ENCODE results near the gene ARF1. TPM values are rescaled to one million over a fixed set of nuclear protein-coding genes. Genes with fewer than 3 reads are reported as not detected.

The ARF1 gene
- total RNA-seq, 1 donor from 2014 or later = 368 TPM

DNA sequence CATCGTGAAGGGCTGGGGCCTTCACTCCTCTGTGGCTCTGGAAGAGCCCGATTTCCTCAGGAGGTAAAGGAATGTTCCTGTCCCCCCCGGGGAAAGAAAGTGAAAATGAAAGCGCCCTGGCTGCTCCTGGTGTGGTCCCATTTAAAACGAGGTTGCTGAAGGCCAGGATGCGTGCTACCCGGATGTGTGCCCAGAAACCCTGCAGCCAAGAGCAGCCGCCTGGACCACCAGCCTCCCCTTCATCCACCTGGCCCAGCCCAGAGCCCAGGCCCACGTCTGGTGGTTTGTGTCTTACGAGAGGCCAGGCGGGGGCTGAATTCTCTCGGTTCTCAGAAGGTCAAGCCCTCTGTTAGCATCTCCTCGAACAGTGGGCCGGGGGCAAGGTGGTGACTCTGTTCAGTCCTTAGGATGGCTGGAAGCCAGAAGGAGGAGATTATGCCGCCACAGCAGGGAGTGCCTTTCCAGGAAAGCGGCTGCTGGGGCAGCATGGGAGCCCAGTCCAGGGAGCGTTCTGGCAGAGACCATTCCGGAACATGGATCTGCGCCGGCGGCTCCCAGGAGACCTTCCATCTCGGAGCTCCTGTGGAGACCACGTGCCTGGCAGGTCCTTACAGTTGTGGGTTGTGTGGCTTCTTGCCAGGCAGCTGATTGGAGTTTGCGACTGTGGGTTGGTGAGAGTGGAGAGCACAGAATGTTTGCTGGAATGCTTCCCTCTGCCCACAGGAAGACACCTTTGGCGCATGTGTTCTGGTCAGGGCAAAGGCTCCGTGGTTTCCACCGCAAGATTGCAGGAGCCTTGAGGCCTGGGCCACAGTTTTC is 58.9 kb downstream of the ARF1 start:
- Histone ChIP-seq H3K36me3 (peaks cover 24% of the 10 kb centered on the region), H3K9me3 (no peaks in the 10 kb centered on the region), H3K27me3 (ENCODE audit: low read depth) (no peaks in the 10 kb centered on the region), H3K4me3 (peak overlapping the region; percentile 77), H3K4me1 (peaks cover 48% of the 10 kb centered on the region), H3K27ac (peak overlapping the region; percentile 99)
- peak; percentile 55 for DNase-seq
- peak in 1 of 2 donors; percentile 2 for ATAC-seq
- TF ChIP-seq CTCF (IDR thresholded peaks at IDR 0.05) = no peak
- intact Hi-C loops (cut with DNase I) = no loop called here

DNA sequence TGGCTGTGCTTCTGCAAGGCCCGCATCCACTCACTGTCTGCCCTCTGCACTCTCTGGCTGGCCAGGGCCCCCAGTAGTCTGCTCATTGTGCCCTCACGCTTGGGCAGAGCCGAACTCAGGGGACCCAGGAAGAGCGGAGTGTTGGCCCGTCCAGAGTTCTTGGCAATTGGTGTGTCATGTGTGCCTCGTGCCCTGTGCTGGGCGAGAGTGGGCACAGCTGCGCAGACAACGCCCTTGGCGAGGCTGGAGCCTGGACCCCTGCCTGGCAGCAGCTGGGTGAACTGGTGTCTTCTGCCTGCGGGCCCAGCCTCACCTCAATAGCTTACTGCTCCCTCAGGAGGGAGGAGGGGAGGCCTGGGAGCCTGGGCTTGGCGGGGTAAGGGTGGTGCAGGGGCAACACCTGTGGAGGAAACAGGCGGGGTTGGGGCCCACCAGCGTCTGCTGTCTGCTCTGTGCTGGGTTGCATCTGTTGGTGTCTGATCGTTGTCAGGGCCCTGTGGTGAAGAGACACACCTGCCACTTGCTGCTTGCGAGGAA is 59.7 kb downstream of the ARF1 start:
- no peak for TF ChIP-seq CTCF (IDR thresholded peaks at IDR 0.05)
- no peak for DNase-seq
- Histone ChIP-seq H3K36me3 (peaks cover 32% of the 10 kb centered on the region), H3K4me3 (peak overlapping the region; percentile 77), H3K27ac (peak overlapping the region; percentile 99), H3K9me3 (no peaks in the 10 kb centered on the region), H3K27me3 (ENCODE audit: low read depth) (no peaks in the 10 kb centered on the region), H3K4me1 (peaks cover 48% of the 10 kb centered on the region)
- no peak for ATAC-seq
- intact Hi-C loops (cut with DNase I) = no loop called here

DNA sequence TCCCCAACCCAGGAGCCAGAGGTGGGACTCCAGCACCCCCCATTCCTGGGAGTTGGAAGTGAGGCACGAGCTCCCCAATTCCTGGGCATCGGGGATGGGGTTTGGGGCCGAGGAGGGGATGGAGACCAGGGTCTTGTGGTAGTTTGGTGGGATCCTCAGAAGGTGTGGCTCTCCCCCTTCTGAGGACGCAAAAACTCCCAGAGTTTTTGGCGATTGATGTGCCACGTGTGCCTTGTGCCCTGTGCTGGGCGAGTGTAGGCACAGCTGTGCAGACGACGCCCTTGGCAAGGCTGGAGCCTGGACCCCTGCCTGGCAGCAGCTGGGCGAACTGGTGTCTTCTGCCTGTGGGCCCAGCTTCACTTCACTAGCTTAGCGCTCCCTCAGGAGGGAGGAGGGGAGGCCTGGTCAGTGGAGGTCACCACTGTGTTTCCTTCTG is 60.2 kb downstream of the ARF1 start:
- intact Hi-C loops (cut with DNase I) = no loop called here
- no peak for DNase-seq

GRCh38 chr1:228143480-228144192 is 61.1 kb downstream of the ARF1 start:
- no peaks in the 10 kb centered on the region for H3K9me3 ChIP-seq
- DNase-seq (no peak), ATAC-seq (no peak)
- peak overlapping the region; percentile 77 for H3K4me3 ChIP-seq
- H3K27ac ChIP-seq = no peak overlapping the region
- intact Hi-C loops (cut with DNase I) = no loop called here
- TF ChIP-seq CTCF (IDR thresholded peaks at IDR 0.05) = no peak
- H3K36me3 ChIP-seq = peaks cover 46% of the 10 kb centered on the region
- peaks cover 56% of the 10 kb centered on the region for H3K4me1 ChIP-seq
- H3K27me3 ChIP-seq (ENCODE audit: low read depth) = no peaks in the 10 kb centered on the region

More for the DNA sequence above, 60.2 kb downstream of the ARF1 start:
- H3K9me3 ChIP-seq = no peaks in the 10 kb centered on the region
- peaks cover 48% of the 10 kb centered on the region for H3K4me1 ChIP-seq
- TF ChIP-seq CTCF (IDR thresholded peaks at IDR 0.05) = no peak
- H3K27ac ChIP-seq = peak overlapping the region; percentile 99
- no peak for ATAC-seq
- H3K4me3 ChIP-seq = peak overlapping the region; percentile 77
- no peaks in the 10 kb centered on the region for H3K27me3 ChIP-seq (ENCODE audit: low read depth)
- H3K36me3 ChIP-seq = peaks cover 37% of the 10 kb centered on the region

GRCh38 chr1:228144193-228144992 is 61.9 kb downstream of the ARF1 start:
- ATAC-seq (no peak), DNase-seq (no peak)
- peaks cover 63% of the 10 kb centered on the region for H3K4me1 ChIP-seq
- H3K9me3 ChIP-seq = no peaks in the 10 kb centered on the region
- H3K27ac ChIP-seq = no peak overlapping the region
- H3K4me3 ChIP-seq = no peak overlapping the region
- peaks cover 54% of the 10 kb centered on the region for H3K36me3 ChIP-seq
- H3K27me3 ChIP-seq (ENCODE audit: low read depth) = no peaks in the 10 kb centered on the region
- no peak for TF ChIP-seq CTCF (IDR thresholded peaks at IDR 0.05)
- intact Hi-C loops (cut with DNase I) = no loop called here
